NB4 (cell line): ENCODE results near the gene EVA1A.

Source experiments
- DNase-seq: peaks from one replicate; pipeline ENCODE4 v3.0.0; 2010; ENCODE audit warnings: low read depth
- H3K4me3 ChIP-seq: one replicate; pipeline ENCODE4 v1.5.1; 2011; ENCODE audit warnings: mild to moderate bottlenecking, low read depth, low read length, moderate library complexity
- CTCF ChIP-seq: IDR thresholded peaks from one replicate; pipeline ENCODE4 v1.5.1; 2012; ENCODE audit warnings: low read depth, low read length
- MAX ChIP-seq: IDR thresholded peaks from 2 replicates; pipeline ENCODE4 v1.6.1; 2011; ENCODE audit warnings: low read depth, low read length
- MYC ChIP-seq: IDR thresholded peaks from 2 replicates; pipeline ENCODE4 v1.6.1; 2011; ENCODE audit warnings: low read depth, low read length
- POLR2A ChIP-seq: IDR thresholded peaks from 2 replicates; pipeline ENCODE4 v1.6.1; 2011; ENCODE audit warnings: mild to moderate bottlenecking; ENCODE audit not compliant: insufficient read length; ENCODE audit errors: extremely low read depth

EVA1A gene

GRCh38 chr2:75499534-75499933 lies 61.2 kb downstream of the EVA1A start:
- DNase-seq: no peak
- no peak for TF ChIP-seq MYC
- TF ChIP-seq CTCF: no peak
- TF ChIP-seq MAX: no peak
- no peak for TF ChIP-seq POLR2A
- H3K4me3 ChIP-seq: no peak overlapping the region

- H3K4me3 ChIP-seq: no peak overlapping the region
- TF ChIP-seq POLR2A: no peak
- no peak for TF ChIP-seq MAX
- no peak for TF ChIP-seq CTCF
- no peak for TF ChIP-seq MYC
- no peak for DNase-seq
Measured at GRCh38 chr2:75498907-75499306, 61.8 kb downstream of the EVA1A start.

GRCh38 chr2:75497256-75497655 lies 63.5 kb downstream of the EVA1A start:
- DNase-seq: no peak
- no peak overlapping the region for H3K4me3 ChIP-seq
- no peak for TF ChIP-seq POLR2A
- no peak for TF ChIP-seq MYC
- no peak for TF ChIP-seq CTCF
- no peak for TF ChIP-seq MAX

GRCh38 chr2:75495862-75496261 lies 64.9 kb downstream of the EVA1A start:
- no peak overlapping the region for H3K4me3 ChIP-seq
- TF ChIP-seq MYC (no peak), MAX (no peak), POLR2A (no peak), CTCF (no peak)
- DNase-seq: no peak

- TF ChIP-seq POLR2A (no peak), MYC (no peak), MAX (no peak), CTCF (no peak)
- no peak overlapping the region for H3K4me3 ChIP-seq
- no peak for DNase-seq
Measured at GRCh38 chr2:75494137-75494769, 66.5 kb downstream of the EVA1A start.

- TF ChIP-seq POLR2A (no peak), MAX (no peak), CTCF (no peak), MYC (no peak)
- DNase-seq: no peak
- no peak overlapping the region for H3K4me3 ChIP-seq
Measured at GRCh38 chr2:75493230-75493629, 67.5 kb downstream of the EVA1A start.
